ENCODE measurements around the gene LRRC2. TPM values are rescaled to one million over a fixed set of nuclear protein-coding genes. Genes with fewer than 3 reads are reported as not detected.

Gene LRRC2
- total RNA-seq, 1 experiment from 2014 or later, result 2.6 TPM

DNA sequence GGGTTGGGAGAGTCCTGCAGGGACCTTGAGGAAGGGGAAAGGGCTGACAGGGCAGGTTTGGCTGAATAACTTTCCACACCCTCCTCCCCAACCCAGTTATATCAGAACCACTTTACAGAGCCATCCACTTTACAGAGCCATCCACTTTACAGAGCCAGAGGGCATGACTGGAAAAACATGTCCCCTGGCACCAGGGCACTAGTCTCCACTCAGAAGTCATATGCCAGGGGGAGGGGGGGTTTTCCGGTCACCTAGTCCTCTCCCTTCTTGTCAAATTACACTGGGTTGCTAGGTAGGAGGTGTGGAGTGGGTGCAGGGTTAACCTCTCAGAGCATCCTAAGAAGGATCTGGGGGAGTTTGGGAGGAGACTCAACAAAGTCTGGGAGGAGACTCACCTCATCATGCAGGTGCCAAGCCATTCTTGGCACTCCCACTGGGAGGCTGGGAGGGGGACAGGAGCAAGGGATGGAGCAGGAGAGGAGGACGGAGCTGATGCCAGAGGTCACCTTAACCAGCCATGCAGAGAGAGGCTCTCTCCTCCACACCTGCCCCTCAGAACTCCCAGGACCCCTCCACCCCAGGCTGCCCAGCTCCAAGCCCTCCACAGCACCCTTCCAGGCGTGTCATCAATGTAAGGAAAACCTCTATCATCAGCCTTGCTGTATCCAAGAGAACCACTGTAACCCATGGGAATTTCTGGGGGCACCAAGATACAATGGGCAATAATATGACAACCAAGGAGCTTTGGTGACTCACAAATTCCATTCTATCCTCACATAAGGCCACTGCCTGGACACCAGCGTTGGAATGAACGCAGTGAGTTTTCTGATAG, 1.7 kb downstream of the LRRC2 start:
- no peak for DNase-seq
- Histone ChIP-seq H3K9ac (ENCODE audit: extremely low read depth, insufficient read length, low read length) (no peak overlapping the region), H4K20me1 (ENCODE audit: control insufficient read depth, insufficient read depth, insufficient read length) (no peaks in the 10 kb centered on the region), H3K18ac (ENCODE audit: insufficient read length, low read depth, low read length) (no peak overlapping the region), H2BK5ac (ENCODE audit: insufficient read length, low read length) (no peak overlapping the region), H3K4me1 (ENCODE audit: insufficient read depth, low read length) (peaks cover 12% of the 10 kb centered on the region), H2AK5ac (ENCODE audit: insufficient read length, low read length) (no peak overlapping the region), H3K23me2 (ENCODE audit: insufficient read length, low read depth, low read length, poor library complexity, severe bottlenecking) (peaks cover 5% of the 10 kb centered on the region), H4K5ac (ENCODE audit: insufficient read length, low read depth, low read length) (no peak overlapping the region), H4K8ac (replicated peaks; ENCODE audit: insufficient read length, low read depth, low read length) (no peak overlapping the region), H3K4ac (ENCODE audit: low read depth, low read length) (no peak overlapping the region), H3K23ac (ENCODE audit: insufficient read length, low read depth, low read length) (no peak overlapping the region), H2AFZ (ENCODE audit: low read length) (no peak overlapping the region), H2BK120ac (ENCODE audit: low read depth, low read length, poor library complexity, severe bottlenecking) (no peak overlapping the region), H3K79me1 (ENCODE audit: insufficient read depth, low read depth, low read length, poor library complexity, severe bottlenecking) (no peaks in the 10 kb centered on the region), H3K79me2 (ENCODE audit: insufficient read depth, low read length) (no peaks in the 10 kb centered on the region), H3K14ac (ENCODE audit: insufficient read depth, low read length) (no peak overlapping the region; the same call in 1 of the 2 replicates), H3K27ac (ENCODE audit: insufficient read length, low read depth, low read length) (no peak overlapping the region), H2BK12ac (ENCODE audit: insufficient read length, low read depth, low read length) (no peak overlapping the region), H3T11ph (ENCODE audit: low read length) (no peak overlapping the region), H3K56ac (ENCODE audit: insufficient read length, low read depth, low read length) (no peak overlapping the region), H2BK15ac (ENCODE audit: low read depth, low read length) (no peak overlapping the region), H2BK20ac (ENCODE audit: low read depth, low read length, poor library complexity, severe bottlenecking) (no peak overlapping the region), H4K91ac (ENCODE audit: insufficient read length, low read depth, low read length) (no peak overlapping the region), H3K4me2 (ENCODE audit: insufficient read depth, insufficient read length, low read length) (no peak overlapping the region), H3K9me3 (ENCODE audit: control insufficient read depth, low read depth, low read length) (no peaks in the 10 kb centered on the region), H3K27me3 (ENCODE audit: insufficient read depth, low read length) (no peaks in the 10 kb centered on the region)
- Mint-ChIP-seq H3K27ac (no peak overlapping the region), H3K9me3 (peaks cover 16 to 17% of the 10 kb centered on the region in 2 experiments), H3K27me3 (ENCODE audit: low read depth) (peaks cover 2% of the 10 kb centered on the region), H3K36me3 (ENCODE audit: insufficient read depth in 1 of 3, low read depth in 3 of 3) (peaks cover 11 to 19% (median 18%) of the 10 kb centered on the region in 3 experiments; a peak in 6 of 7 replicates), H3K4me1 (peaks cover 56 to 64% of the 10 kb centered on the region in 2 experiments), H3K4me3 (no peak overlapping the region)
- TF ChIP-seq, protein P1, sequence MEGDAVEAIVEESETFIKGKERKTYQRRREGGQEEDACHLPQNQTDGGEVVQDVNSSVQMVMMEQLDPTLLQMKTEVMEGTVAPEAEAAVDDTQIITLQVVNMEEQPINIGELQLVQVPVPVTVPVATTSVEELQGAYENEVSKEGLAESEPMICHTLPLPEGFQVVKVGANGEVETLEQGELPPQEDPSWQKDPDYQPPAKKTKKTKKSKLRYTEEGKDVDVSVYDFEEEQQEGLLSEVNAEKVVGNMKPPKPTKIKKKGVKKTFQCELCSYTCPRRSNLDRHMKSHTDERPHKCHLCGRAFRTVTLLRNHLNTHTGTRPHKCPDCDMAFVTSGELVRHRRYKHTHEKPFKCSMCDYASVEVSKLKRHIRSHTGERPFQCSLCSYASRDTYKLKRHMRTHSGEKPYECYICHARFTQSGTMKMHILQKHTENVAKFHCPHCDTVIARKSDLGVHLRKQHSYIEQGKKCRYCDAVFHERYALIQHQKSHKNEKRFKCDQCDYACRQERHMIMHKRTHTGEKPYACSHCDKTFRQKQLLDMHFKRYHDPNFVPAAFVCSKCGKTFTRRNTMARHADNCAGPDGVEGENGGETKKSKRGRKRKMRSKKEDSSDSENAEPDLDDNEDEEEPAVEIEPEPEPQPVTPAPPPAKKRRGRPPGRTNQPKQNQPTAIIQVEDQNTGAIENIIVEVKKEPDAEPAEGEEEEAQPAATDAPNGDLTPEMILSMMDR (conservative IDR thresholded peaks at IDR 0.05), result no peak
- no CpG with 5 or more reads among the region's 5 CpGs for WGBS (ENCODE audit: extremely low coverage, insufficient read length, low lambda C conversion rate)
